ENCODE data around the gene IL1RAPL1.

- TF ChIP-seq MYC (IDR thresholded peaks at IDR 0.05; ENCODE audit: borderline replicate concordance, low read length) (no peak), HOXA7 (CRISPR knock-in tag; IDR thresholded peaks at IDR 0.05) (no peak), MAX (IDR thresholded peaks at IDR 0.05) (no peak), POLR2A (IDR thresholded peaks at IDR 0.05; ENCODE audit: low read length) (no peak), USF2 (IDR thresholded peaks at IDR 0.05) (no peak), TP53 (CRISPR knock-in tag; IDR thresholded peaks at IDR 0.05) (no peak), EP300 (IDR thresholded peaks at IDR 0.05) (no peak)
- TF ChIP-seq, protein P1, sequence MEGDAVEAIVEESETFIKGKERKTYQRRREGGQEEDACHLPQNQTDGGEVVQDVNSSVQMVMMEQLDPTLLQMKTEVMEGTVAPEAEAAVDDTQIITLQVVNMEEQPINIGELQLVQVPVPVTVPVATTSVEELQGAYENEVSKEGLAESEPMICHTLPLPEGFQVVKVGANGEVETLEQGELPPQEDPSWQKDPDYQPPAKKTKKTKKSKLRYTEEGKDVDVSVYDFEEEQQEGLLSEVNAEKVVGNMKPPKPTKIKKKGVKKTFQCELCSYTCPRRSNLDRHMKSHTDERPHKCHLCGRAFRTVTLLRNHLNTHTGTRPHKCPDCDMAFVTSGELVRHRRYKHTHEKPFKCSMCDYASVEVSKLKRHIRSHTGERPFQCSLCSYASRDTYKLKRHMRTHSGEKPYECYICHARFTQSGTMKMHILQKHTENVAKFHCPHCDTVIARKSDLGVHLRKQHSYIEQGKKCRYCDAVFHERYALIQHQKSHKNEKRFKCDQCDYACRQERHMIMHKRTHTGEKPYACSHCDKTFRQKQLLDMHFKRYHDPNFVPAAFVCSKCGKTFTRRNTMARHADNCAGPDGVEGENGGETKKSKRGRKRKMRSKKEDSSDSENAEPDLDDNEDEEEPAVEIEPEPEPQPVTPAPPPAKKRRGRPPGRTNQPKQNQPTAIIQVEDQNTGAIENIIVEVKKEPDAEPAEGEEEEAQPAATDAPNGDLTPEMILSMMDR (IDR thresholded peaks at IDR 0.05), result no peak
Measured at GRCh38 chrX:28582511-28582910, 4.7 kb upstream of the IL1RAPL1 start.
